HG02623 (cell line): ENCODE data around the gene BEND7.
"Not testable (repeated sequence)": the region's sequence is repeated elsewhere in the genome, so short reads cannot be mapped to it uniquely, and the experiment has no call there.

Experiments used
- ATAC-seq: cut with Tn5 transposase; IDR thresholded peaks from one replicate; pipeline ENCODE4 v1.9.1; 2021; ENCODE audit warnings: moderate library complexity; ENCODE audit not compliant: unreplicated experiment

Gene BEND7

GRCh38 chr10:13422800-13423199 is 106.0 kb downstream of the BEND7 start:
- ATAC-seq, result no peak

- ATAC-seq, result no peak
Measured at GRCh38 chr10:13421382-13421917, 107.4 kb downstream of the BEND7 start.

GRCh38 chr10:13420532-13421307 is 108.1 kb downstream of the BEND7 start:
- no peak for ATAC-seq

GRCh38 chr10:13417459-13418126 is 111.2 kb downstream of the BEND7 start:
- ATAC-seq, result no peak

GRCh38 chr10:13416760-13417159 is 112.1 kb downstream of the BEND7 start:
- no peak for ATAC-seq

- ATAC-seq, result no peak
Measured at GRCh38 chr10:13414855-13415254, 114.0 kb downstream of the BEND7 start.

- no peak for ATAC-seq
Measured at GRCh38 chr10:13414137-13414536, 114.7 kb downstream of the BEND7 start.

- no peak for ATAC-seq
Measured at GRCh38 chr10:13412894-13413293, 115.9 kb downstream of the BEND7 start.

- ATAC-seq, result no peak
Measured at GRCh38 chr10:13404791-13405190, 124.0 kb downstream of the BEND7 start.

- ATAC-seq, result no peak
Measured at GRCh38 chr10:13404305-13404759, 124.5 kb downstream of the BEND7 start.

- not testable (repeated sequence) for ATAC-seq
Measured at GRCh38 chr10:13403426-13403825, 125.4 kb downstream of the BEND7 start.

GRCh38 chr10:13402021-13402420 is 126.8 kb downstream of the BEND7 start:
- ATAC-seq, result no peak

- no peak for ATAC-seq
Measured at GRCh38 chr10:13401142-13401541, 127.7 kb downstream of the BEND7 start.

- ATAC-seq, result no peak
Measured at GRCh38 chr10:13400196-13400965, 128.4 kb downstream of the BEND7 start.

- ATAC-seq, result no peak
Measured at GRCh38 chr10:13399752-13400151, 129.1 kb downstream of the BEND7 start.

GRCh38 chr10:13399236-13399635 is 129.6 kb downstream of the BEND7 start:
- no peak for ATAC-seq

- no peak for ATAC-seq
Measured at GRCh38 chr10:13397052-13397451, 131.8 kb downstream of the BEND7 start.

- ATAC-seq, result no peak
Measured at GRCh38 chr10:13396369-13396768, 132.4 kb downstream of the BEND7 start.

GRCh38 chr10:13395540-13395939 is 133.3 kb downstream of the BEND7 start:
- no peak for ATAC-seq

- ATAC-seq, result no peak
Measured at GRCh38 chr10:13393640-13394039, 135.2 kb downstream of the BEND7 start.

GRCh38 chr10:13392701-13393100 is 136.1 kb downstream of the BEND7 start:
- no peak for ATAC-seq
